GM21576 (cell line): ENCODE data around the gene GRAMD2A.

Experiments
- ATAC-seq: cut with Tn5 transposase; IDR thresholded peaks from one replicate; pipeline ENCODE4 v1.9.1; 2021; ENCODE audit warnings: mild to moderate bottlenecking, moderate library complexity; ENCODE audit not compliant: unreplicated experiment

Gene GRAMD2A

GRCh38 chr15:72197460-72198355 lies at the start of gene GRAMD2A:
GRAMD2A (minus strand) TSS chr15:72197787.
- ATAC-seq, result no peak

- ATAC-seq, result no peak
Observed at GRCh38 chr15:72242775-72243370, 45.3 kb upstream of the GRAMD2A start.

- no peak for ATAC-seq
Observed at GRCh38 chr15:72239652-72240051, 42.1 kb upstream of the GRAMD2A start.

- no peak for ATAC-seq
Observed at GRCh38 chr15:72238586-72238985, 41.0 kb upstream of the GRAMD2A start.

DNA sequence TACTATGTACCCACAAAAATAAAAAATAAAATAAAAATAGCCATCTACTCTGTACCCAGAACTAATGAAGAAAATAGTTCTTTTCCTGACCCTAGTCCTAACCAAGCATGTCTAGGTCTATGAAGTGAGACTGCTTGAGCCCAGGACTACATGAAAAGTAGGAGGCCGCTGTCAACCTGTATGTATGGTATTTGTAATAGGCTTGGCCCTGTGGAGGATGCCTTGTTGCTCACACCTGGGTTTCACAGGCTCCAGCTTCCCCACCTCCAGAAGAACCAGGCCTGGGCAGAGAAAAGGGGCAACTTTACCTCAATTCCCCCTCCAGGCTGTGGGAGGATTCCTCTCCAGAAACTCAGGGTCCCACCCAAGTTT lies 40.3 kb upstream of the GRAMD2A start:
- ATAC-seq, result no peak

DNA sequence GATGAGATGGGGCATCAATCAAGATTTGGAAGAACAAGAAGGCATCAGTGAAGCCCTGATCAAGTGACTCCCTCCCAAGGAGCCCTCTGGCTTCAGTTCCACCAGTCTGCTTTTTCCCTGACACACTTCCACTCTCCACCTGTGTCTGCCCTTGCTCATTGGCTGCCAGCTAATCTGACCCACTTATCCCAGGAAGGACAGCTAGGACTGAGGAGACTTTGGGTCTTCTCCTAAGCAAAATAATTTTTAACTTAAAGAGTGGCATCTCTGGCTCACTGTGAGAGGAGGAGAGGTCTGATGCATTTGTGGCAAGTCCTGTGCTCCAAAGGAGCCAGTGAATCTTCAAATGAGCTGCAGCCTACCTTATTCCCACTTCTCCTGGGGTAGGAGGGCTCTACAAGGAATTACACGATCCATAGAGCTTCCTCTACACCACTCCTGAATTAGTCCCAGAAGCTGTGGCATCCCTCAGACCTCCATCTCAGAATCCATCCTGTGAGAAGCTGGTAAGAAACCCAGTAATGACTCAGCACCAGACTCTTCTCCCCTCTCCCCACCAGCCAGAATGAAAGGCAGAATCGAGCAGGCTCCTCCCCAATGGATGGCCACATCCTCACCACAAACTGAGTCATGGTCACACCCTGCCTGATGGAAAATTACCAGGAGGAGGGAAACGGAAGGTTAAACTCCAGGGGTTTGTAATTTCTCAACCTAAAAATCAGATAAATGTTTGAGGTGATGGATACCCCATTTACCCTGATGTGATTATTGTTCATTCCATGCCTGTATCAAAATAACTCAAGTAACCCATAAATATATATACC lies 39.7 kb upstream of the GRAMD2A start:
- ATAC-seq, result peak; percentile 55

- ATAC-seq, result no peak
Observed at GRCh38 chr15:72236381-72237003, 38.9 kb upstream of the GRAMD2A start.

DNA sequence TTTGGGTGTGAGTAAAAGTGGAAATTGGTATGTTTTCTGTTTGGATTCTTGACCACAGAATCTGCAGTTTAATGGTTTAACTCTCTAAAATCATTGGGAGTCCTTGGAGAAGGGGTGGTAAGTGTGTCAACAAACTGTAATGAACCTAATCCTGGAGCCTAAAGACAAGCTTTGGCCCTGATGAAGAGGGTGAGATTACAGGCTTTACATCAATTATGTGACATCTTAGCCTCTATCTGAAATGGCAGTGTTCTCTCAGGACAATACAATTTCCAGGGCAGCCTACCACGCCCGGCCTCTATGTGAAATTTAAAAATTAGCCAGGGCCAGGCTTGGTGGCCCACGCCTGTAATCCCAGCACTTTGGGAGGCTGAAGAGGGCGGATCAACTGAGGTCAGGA lies 37.7 kb upstream of the GRAMD2A start:
- ATAC-seq, result no peak

DNA sequence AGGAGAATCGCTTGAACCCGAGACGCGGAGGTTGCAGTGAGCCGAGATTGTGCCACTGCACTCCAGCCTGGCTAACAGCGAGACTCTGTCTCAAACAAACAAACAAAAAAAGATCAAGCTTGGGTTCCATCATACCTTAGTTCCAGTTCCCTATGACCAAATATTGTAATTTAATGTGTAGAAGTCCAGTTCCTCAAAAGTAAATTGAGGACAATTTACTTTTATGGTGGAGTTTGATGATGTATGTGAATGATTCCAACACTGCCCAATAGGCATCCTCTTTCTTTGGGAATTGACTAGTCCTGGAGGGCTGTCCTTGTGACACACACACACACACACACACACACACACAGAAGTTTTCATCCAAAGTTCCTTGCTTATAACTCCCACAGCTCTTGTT lies 36.2 kb upstream of the GRAMD2A start:
- ATAC-seq, result no peak

DNA sequence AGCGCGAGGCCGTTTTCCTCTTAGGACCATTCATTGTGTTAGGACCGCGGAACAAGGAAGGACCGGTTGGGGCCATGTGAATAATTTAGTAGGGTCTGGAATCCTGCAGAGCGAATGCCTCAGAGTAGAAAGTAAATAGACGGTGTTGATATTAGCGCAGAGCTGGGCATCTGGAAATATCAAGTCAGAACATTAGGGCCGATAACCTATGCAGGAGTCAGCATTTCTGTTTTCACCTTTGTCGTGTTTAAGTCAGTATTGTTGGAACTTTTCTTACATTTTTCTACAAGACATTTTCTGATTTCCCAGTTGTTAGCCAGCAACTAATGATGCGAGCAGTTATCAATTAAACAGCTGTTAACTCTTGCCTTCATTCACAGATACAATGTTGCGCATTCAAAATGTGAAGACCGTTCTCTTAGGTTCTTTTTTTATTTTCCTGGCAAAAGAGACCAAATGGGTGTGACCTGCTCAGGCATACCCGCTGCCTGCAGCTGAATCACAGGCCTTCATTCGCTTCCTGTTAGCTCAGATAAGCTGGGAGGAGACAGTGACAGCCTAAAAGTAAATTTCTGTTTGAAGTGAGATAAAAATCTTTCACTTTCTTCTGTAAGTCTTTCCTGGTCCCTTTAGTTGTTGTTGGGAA lies 34.4 kb upstream of the GRAMD2A start:
- peak; percentile 0 for ATAC-seq

GRCh38 chr15:72231066-72231832 lies 33.7 kb upstream of the GRAMD2A start, which contains the start of gene PKM:
PKM (minus strand) TSS chr15:72231190; CDS start chr15:72219097, 12,093 bp downstream.
- ATAC-seq, result peak; percentile 37

DNA sequence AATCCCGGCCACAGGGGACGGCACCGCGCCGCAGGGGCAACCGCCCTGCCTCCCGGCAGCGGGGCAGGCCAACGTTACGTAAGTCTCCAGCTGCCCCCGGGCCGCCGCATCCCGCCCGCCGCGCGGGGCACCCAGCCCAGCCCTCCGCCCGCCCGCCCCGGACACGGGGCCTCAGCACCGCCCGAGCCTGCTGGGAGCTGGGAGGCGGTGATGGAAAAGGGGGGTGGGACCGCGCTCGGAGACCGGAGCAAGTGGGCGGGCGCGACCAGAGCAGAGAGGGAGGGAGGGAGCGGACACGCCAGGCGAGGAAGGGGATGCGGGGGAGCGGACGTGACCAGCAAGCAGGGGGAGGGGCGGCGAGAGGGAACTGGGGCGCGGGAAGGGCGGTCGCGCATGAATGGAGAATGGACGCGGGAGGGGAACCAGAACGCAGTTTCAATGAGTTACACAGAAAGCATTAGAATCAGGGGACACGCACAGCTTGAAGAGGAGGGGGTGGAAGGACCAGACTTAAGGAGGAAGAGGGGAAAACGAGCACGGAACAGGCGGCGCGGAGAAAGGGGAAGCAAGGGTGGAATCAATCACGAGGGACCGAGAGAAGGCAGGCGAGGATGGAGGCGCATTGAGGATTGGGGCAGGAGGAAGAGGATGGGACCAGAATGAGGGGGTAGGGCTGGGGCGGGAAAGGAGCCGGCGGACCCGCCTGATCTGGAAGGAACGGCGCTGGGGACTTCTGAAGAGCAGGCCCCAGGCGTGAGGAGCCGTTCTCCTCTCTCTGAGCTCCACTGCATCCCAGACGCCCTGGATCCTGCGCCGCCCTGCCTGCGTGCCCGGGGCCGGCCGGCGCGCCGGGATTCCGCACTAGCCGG lies 32.8 kb upstream of the GRAMD2A start:
- no peak for ATAC-seq

DNA sequence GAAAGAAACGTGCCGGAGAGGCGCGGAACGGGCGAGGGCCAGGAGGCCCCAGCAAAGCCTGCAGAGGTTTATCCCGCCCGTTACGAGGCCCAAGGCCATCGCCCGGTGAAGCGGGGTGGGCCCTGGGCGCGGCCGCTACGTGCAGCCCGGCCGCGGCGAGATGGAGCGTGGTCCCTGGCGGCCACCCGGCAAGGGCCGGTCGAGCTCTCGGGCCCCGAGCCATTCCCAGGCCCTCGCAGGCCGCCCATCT lies 32.3 kb upstream of the GRAMD2A start:
- ATAC-seq, result no peak

DNA sequence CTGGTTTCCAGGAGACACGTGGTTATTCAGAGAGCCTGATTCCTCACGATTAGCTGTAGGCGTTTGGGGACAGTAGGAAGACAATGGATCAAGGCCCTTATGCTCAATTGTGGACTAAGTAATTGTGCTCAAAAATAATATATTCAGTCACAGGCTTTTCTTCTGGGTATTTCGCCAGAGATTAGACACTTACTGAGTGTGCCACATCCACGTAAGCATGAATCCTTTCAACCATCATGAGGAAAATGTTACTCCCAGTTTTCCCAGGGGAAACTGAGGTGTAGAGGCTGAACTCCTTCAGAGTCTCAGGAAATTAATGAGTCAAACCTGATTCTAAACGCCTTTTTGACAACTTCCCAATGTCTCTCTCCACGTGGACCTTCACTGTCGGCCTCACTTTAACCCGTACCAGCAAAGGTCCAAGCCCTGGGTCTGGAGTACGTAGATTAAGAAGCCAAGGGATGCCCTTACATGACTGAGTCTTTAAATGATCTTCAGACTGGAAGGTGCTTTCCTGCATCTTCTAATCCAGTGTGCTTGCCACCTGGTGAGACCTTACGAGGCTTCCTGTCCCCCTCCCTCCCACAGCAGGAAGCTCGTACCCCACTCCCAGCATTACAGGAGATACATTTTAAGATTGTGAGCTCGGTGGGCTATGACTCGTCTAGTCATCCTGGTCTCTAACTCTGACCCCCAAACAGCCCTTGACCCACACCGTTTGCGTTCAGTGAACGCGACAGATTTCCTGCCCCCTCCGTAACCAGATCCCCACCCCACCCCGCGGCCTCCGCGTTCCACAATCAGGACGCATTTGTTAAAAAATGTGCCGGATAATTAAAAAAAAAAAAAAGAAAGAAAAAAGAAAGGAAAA lies 31.7 kb upstream of the GRAMD2A start:
- ATAC-seq, result no peak

- no peak for ATAC-seq
Observed at GRCh38 chr15:72227720-72228119, 30.1 kb upstream of the GRAMD2A start.

DNA sequence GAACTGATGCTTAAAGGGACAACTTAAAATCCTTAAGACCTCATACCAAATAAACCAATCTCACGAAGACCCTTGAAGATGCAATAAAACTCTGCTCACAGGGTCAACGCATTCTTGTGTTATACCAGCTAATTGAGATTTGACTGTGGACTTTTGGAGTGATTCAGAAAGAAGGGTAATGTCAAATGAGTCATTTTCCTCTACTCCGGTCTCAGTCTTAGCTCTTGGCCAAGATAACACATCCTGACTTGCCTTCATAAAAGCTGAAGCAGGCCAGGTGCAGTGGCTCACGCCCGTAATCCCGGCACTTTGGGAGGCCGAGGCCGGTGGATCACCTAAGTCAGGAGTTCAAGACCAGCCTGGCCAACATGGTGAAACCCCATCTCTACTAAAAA lies 29.6 kb upstream of the GRAMD2A start:
- no peak for ATAC-seq

- ATAC-seq, result no peak
Observed at GRCh38 chr15:72223278-72223677, 25.7 kb upstream of the GRAMD2A start.

DNA sequence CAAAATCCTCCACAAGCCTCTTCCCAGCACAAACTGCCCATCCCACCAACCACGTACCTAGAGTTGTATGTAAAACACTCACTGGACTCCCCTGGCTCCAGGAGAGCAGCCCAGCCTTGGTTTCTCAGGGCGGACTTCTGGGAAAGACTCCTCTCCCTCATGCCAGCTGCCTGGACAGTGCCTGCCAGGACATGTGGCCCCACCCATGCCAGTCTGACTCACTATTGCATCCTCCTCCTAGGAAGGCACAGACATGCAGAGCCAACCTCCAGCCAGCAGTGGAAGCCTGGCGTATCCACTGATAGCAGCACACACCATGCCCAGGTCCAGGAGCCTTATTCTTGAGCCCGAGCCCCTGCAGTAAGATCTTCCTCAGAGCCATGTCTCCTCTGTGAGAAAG lies 24.8 kb upstream of the GRAMD2A start:
- ATAC-seq, result no peak
